SK-N-SH (cell line): ENCODE results near the gene SLC30A2. TPM values are rescaled to one million over a fixed set of nuclear protein-coding genes. Genes with fewer than 3 reads are reported as not detected.

Source experiments
- CTCF ChIA-PET: fragments of 300-600, 350-600 bp; formaldehyde crosslinking; extraction: SDS; loops from one replicate; lab custom pipeline; 2021; lab: Yijun Ruan, JAX
- POLR2A ChIA-PET: fragments of 350-600 bp; sonication (Branson Sonifier 250); formaldehyde crosslinking; extraction: SDS; loops from one replicate; lab custom pipeline; 2020; ENCODE audit warnings: antibody characterized with exemption, inconsistent platforms; lab: Yijun Ruan, JAX
- DNase-seq: peaks from one replicate; pipeline ENCODE4 v3.0.0; 2012
- H2AFZ ChIP-seq: fragments of 200-600 bp; sonication (generic); 2 replicates; pipeline ENCODE4 v1.8.1; 2016; ENCODE audit warnings: antibody characterized with exemption, mild to moderate bottlenecking, low read depth
- H3F3A ChIP-seq: fragments of 200-600 bp; sonication (generic); replicated peaks from 2 replicates; pipeline ENCODE3; 2016; ENCODE audit warnings: antibody characterized with exemption, mild to moderate bottlenecking; ENCODE audit not compliant: insufficient read depth
- H3K27ac ChIP-seq, 2 experiments: fragments of 200-500 bp in 1 of 2; fragments of 200-600 bp in 1 of 2; sonication (Bioruptor generic) in 1 of 2; sonication (generic), shearing (Covaris generic) in 1 of 2; 2 replicates each; pipeline versions ENCODE4 v1.5.1 to v1.6.1; 2014 to 2016; ENCODE audit warnings: low read depth in 2 of 2, inconsistent platforms in 1 of 2, low read length in 1 of 2, mild to moderate bottlenecking in 1 of 2, mixed read lengths in 1 of 2
- H3K27me3 ChIP-seq: fragments of 200-600 bp; sonication (generic), shearing (Covaris generic); 2 replicates; pipeline ENCODE4 v1.6.1; 2016; ENCODE audit warnings: mixed run types; ENCODE audit not compliant: insufficient read depth
- H3K36me3 ChIP-seq, 2 experiments: fragments of 200-500 bp in 1 of 2; fragments of 200-600 bp in 1 of 2; sonication (Bioruptor generic) in 1 of 2; sonication (generic) in 1 of 2; replicated peaks in 1 of 2; 2 replicates each; pipeline versions ENCODE3 to v1.5.1; 2014 to 2016; ENCODE audit warnings: low read length in 1 of 2, mild to moderate bottlenecking in 1 of 2; ENCODE audit not compliant: insufficient read depth in 2 of 2, control insufficient read depth in 1 of 2
- H3K4me1 ChIP-seq, 2 experiments: fragments of 200-500 bp in 1 of 2; fragments of 200-600 bp in 1 of 2; sonication (Bioruptor generic) in 1 of 2; sonication (generic), shearing (Covaris generic) in 1 of 2; 2 replicates each; pipeline versions ENCODE4 v1.5.1 to v1.6.1; 2014 to 2016; ENCODE audit warnings: low read depth in 1 of 2, low read length in 1 of 2, mixed run types in 1 of 2; ENCODE audit not compliant: insufficient read depth in 2 of 2, control insufficient read depth in 1 of 2
- H3K4me2 ChIP-seq: fragments of 200-600 bp; sonication (generic), shearing (Covaris generic); 2 replicates; pipeline ENCODE4 v1.6.1; 2017; ENCODE audit warnings: mixed run types
- H3K4me3 ChIP-seq, 2 experiments: fragments of 200-500 bp in 1 of 2; fragments of 200-600 bp in 1 of 2; sonication (Bioruptor generic) in 1 of 2; sonication (generic), shearing (Covaris generic) in 1 of 2; 2 replicates each; pipeline versions ENCODE4 v1.5.1 to v1.8.1; 2014 to 2016; ENCODE audit warnings: low read depth in 2 of 2, inconsistent platforms in 1 of 2, low read length in 1 of 2, mild to moderate bottlenecking in 1 of 2, mixed read lengths in 1 of 2, moderate library complexity in 1 of 2
- H3K79me2 ChIP-seq: fragments of 200-600 bp; sonication (generic); 2 replicates; pipeline ENCODE4 v1.8.1; 2017; ENCODE audit warnings: mild to moderate bottlenecking; ENCODE audit not compliant: insufficient read depth
- H3K9ac ChIP-seq: fragments of 200-600 bp; sonication (generic); 2 replicates; pipeline ENCODE4 v1.6.1; 2017; ENCODE audit warnings: mixed run types
- H3K9me2 ChIP-seq: fragments of 200-600 bp; sonication (generic); 2 replicates; pipeline ENCODE4 v1.6.1; 2017; ENCODE audit warnings: mixed run types
- H3K9me3 ChIP-seq: fragments of 200-600 bp; sonication (generic); 2 replicates; pipeline ENCODE4 v1.6.1; 2017; ENCODE audit warnings: mixed run types, mild to moderate bottlenecking, moderate library complexity
- H4K20me1 ChIP-seq: fragments of 200-600 bp; sonication (generic); 2 replicates; pipeline ENCODE4 v1.6.1; 2017; ENCODE audit warnings: mild to moderate bottlenecking, mixed run types; ENCODE audit not compliant: insufficient read depth
- CHD2 ChIP-seq: fragments of 150-350 bp; IDR thresholded peaks from 2 replicates; pipeline ENCODE4 v1.6.1; 2018; ENCODE audit warnings: low read length; ENCODE audit not compliant: partially characterized antibody
- EP300 ChIP-seq, 2 experiments: IDR thresholded peaks; 2 replicates each; pipeline versions ENCODE4 v1.4.0 to v1.6.1; 2012; ENCODE audit warnings: borderline replicate concordance in 1 of 2, low read depth in 1 of 2, low read length in 1 of 2
- GABPA ChIP-seq: IDR thresholded peaks from 2 replicates; pipeline ENCODE4 v1.4.0; 2012; ENCODE audit warnings: low read depth, mild to moderate bottlenecking
- GATA2 ChIP-seq: sonication (generic); formaldehyde crosslinking; IDR thresholded peaks from 2 replicates; pipeline ENCODE4 v1.5.0; 2020; ENCODE audit warnings: mild to moderate bottlenecking, missing genetic modification reagents
- MEF2A ChIP-seq: IDR thresholded peaks from 2 replicates; pipeline ENCODE4 v1.4.0; 2012; ENCODE audit warnings: low read depth, borderline replicate concordance
- MXI1 ChIP-seq: IDR thresholded peaks from 2 replicates; pipeline ENCODE4 v1.6.1; 2012; ENCODE audit warnings: mild to moderate bottlenecking, low read depth, low read length, improper control_type of control experiment
- POLR2AphosphoS5 ChIP-seq: IDR thresholded peaks from 2 replicates; pipeline ENCODE4 v1.6.1; 2012; ENCODE audit warnings: low read depth, low read length
- RAD21 ChIP-seq: IDR thresholded peaks from 2 replicates; pipeline ENCODE4 v1.6.1; 2012; ENCODE audit warnings: mild to moderate bottlenecking, low read length
- RCOR1 ChIP-seq: fragments of 150-350 bp; IDR thresholded peaks from 2 replicates; pipeline ENCODE4 v1.6.1; 2017; ENCODE audit warnings: antibody characterized with exemption, low read length
- SIN3A ChIP-seq: IDR thresholded peaks from 2 replicates; pipeline ENCODE4 v1.6.1; 2012; ENCODE audit warnings: low read depth, mild to moderate bottlenecking, low read length, moderate library complexity, borderline replicate concordance
- SMC3 ChIP-seq: IDR thresholded peaks from 2 replicates; pipeline ENCODE4 v1.6.1; 2012; ENCODE audit warnings: low read depth, low read length, improper control_type of control experiment
- YY1 ChIP-seq: IDR thresholded peaks from 2 replicates; pipeline ENCODE4 v1.4.0; 2012; ENCODE audit warnings: low read depth, mild to moderate bottlenecking
- whole genome bisulfite sequencing: methylation state at CpG from one replicate; pipeline ENCODE4 v1.1.6; 2017; ENCODE audit warnings: low lambda C conversion rate; 5-methylcytosine and 5-hydroxymethylcytosine counted together
- polyA plus RNA-seq, 3 experiments: library from polyadenylated mRNA; depleted of rRNA; stranded (reverse); fragments of >200 nt; gene quantifications; 2 replicates each; pipeline ENCODE4 v1.2.3, GENCODE V29; 2012
- TF ChIP-seq, protein P1 (sequence below): IDR thresholded peaks from 2 replicates; pipeline ENCODE4; 2012
- TF ChIP-seq, protein P2 (sequence below): fragments of 150-350 bp; IDR thresholded peaks from 2 replicates; pipeline ENCODE4 v1.6.1; 2017; ENCODE audit warnings: antibody characterized with exemption, low read length, low read depth, borderline replicate concordance

SLC30A2 gene
- polyA plus RNA-seq, 1 of the 3 experiments (the other 2 are of a cell fraction), result not detected

DNA sequence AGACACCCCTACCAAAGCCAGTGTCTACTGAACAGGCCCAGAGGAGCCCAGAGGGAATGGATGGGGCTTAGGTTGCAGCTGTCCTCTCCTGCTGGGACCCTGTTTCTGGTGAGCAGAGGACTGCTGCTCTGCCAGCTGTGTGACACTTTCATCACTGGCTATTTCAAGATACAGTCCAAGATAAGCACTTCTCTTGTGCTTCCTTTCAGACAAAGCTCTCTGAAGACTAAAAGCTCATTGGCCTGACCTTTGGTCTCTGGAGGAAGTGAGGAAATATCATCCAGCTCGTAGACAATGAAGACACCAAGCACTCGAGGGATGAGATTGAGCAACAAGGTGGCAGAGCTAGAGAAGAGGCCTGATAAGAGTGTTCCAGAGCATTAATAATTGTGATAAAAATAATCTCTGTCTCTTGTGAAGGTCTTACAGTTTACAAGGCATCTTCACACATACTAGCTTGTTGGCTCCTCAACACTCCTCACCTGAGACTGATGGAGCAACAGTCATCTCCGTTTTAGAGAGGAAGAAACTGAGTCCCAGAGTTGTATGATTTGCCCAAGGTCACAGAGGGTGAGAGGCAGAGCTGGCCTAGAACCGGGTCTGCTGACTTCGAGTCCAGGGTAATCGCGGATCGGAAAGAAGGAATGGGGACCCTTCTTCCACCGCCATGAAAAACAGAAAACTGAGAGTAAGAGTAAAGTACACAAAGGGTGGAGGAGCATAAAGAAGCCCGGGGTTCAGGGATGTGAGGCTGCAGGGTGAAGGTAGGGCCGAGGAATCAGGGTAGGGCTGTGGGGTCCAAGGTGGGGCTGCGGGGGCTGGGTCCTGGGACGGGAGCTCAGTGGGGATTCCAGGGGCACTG is 48.7 kb downstream of the SLC30A2 start:
- peak; percentile 63 for DNase-seq
- Histone ChIP-seq H3K79me2 (peaks cover 19% of the 10 kb centered on the region), H3K9ac (peak overlapping the region; percentile 70), H3K36me3 (no peaks in the 10 kb centered on the region), H3K27ac (peak overlapping the region; percentile 60 to 64; a peak in 3 of 4 replicates), H3K27me3 (no peaks in the 10 kb centered on the region), H3K9me3 (no peaks in the 10 kb centered on the region), H3K4me3 (peak overlapping the region; percentile 57 to 84), H3K9me2 (no peaks in the 10 kb centered on the region), H3K4me1 (peaks cover 5 to 21% of the 10 kb centered on the region in 2 experiments; a peak in 3 of 4 replicates), H3K4me2 (peak overlapping the region; percentile 78), H3F3A (no peaks in the 10 kb centered on the region), H2AFZ (peak overlapping the region; percentile 75), H4K20me1 (no peaks in the 10 kb centered on the region)
- ChIA-PET CTCF (interaction anchor here (0.7 to 14.4 kb wide), 32 partner anchors 7 to 282 kb away, joined by 3 to 344 read pairs (median 5); partner anchors contain the start of genes EXTL1, PAQR7 and STMN1), POLR2A (interaction anchor here (0.7 to 2.2 kb wide), 10 partner anchors 10 to 178 kb away, joined by 3 to 27 read pairs (median 4); partner anchors contain the start of genes MTFR1L and STMN1)
- WGBS, result 4% methylated on average over 13 of the region's 13 CpGs
- TF ChIP-seq CHD2 (no peak), RAD21 (no peak; the same call in 1 of the 2 replicates), MEF2A (no peak), RCOR1 (0 out of 2 replicates have a peak, but pooled peaks have one; percentile 31), YY1 (no peak), MXI1 (peak; percentile 59; the same call in 1 of the 2 replicates), SMC3 (no peak), EP300 (IDR thresholded peaks at IDR 0.05; ENCODE audit: borderline replicate concordance in 1 of 2, low read depth in 1 of 2, low read length in 1 of 2) (0 out of 4 replicates have a peak, but pooled peaks of 1 of the 2 experiments have one; percentile 27), SIN3A (no peak), POLR2AphosphoS5 (no peak), GABPA (no peak), GATA2 (CRISPR knock-in tag) (peak; percentile 64)
- TF ChIP-seq, protein P1, sequence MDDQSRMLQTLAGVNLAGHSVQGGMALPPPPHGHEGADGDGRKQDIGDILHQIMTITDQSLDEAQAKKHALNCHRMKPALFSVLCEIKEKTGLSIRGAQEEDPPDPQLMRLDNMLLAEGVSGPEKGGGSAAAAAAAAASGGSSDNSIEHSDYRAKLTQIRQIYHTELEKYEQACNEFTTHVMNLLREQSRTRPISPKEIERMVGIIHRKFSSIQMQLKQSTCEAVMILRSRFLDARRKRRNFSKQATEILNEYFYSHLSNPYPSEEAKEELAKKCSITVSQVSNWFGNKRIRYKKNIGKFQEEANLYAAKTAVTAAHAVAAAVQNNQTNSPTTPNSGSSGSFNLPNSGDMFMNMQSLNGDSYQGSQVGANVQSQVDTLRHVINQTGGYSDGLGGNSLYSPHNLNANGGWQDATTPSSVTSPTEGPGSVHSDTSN, result no peak
- TF ChIP-seq, protein P2, sequence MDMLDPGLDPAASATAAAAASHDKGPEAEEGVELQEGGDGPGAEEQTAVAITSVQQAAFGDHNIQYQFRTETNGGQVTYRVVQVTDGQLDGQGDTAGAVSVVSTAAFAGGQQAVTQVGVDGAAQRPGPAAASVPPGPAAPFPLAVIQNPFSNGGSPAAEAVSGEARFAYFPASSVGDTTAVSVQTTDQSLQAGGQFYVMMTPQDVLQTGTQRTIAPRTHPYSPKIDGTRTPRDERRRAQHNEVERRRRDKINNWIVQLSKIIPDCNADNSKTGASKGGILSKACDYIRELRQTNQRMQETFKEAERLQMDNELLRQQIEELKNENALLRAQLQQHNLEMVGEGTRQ, result no peak
